Immature natural killer cell (primary cell): ENCODE results near the gene NFATC2. TPM values are rescaled to one million over a fixed set of nuclear protein-coding genes. Genes with fewer than 3 reads are reported as not detected.
A peak's percentile ranks its signal among the peaks of the same experiment; 100 is the strongest.

Experiments used
- DNase-seq, 3 donors: peaks; one replicate each; pipeline ENCODE4 v3.0.0; 2022; ENCODE audit warnings: mixed read lengths in 1 of 3
- H3K27ac Mint-ChIP-seq, 6 donors: one replicate each; pipeline ENCODE4 v1.8.0; 2020; ENCODE audit warnings: mixed read lengths in 6 of 6, mild to moderate bottlenecking in 5 of 6, inconsistent platforms in 4 of 6, moderate library complexity in 3 of 6
- H3K27me3 Mint-ChIP-seq, 3 donors: one replicate each; pipeline ENCODE4 v1.8.0; 2020 to 2021; ENCODE audit warnings: low read depth in 3 of 3, mild to moderate bottlenecking in 3 of 3, mixed read lengths in 3 of 3, moderate library complexity in 3 of 3, inconsistent platforms in 1 of 3
- H3K36me3 Mint-ChIP-seq, 3 donors: one replicate each; pipeline ENCODE4 v1.8.0; 2020; ENCODE audit warnings: mixed read lengths in 3 of 3, inconsistent platforms in 2 of 3, mild to moderate bottlenecking in 2 of 3
- H3K4me1 Mint-ChIP-seq, 2 donors: one replicate each; pipeline ENCODE4 v1.8.0; 2020; ENCODE audit warnings: inconsistent platforms in 2 of 2, mild to moderate bottlenecking in 2 of 2, mixed read lengths in 2 of 2, moderate library complexity in 1 of 2
- H3K4me3 Mint-ChIP-seq, 5 donors: one replicate each; pipeline ENCODE4 v1.8.0; 2020; ENCODE audit warnings: mild to moderate bottlenecking in 5 of 5, mixed read lengths in 5 of 5, inconsistent platforms in 3 of 5, moderate library complexity in 3 of 5
- H3K9me3 Mint-ChIP-seq, 6 donors: one replicate each; pipeline ENCODE4 v1.8.0; 2020; ENCODE audit warnings: mild to moderate bottlenecking in 6 of 6, mixed read lengths in 6 of 6, inconsistent platforms in 4 of 6, moderate library complexity in 3 of 6
- polyA plus RNA-seq, 3 donors: library from polyadenylated mRNA; unstranded; fragments of 300-500 nt; fragmentation: Illumina TruSeq; gene quantifications; one replicate each; pipeline ENCODE4 v1.2.3, GENCODE V29; 2021

NFATC2 gene
- polyA plus RNA-seq, 3 donors from 2014 or later, result 14.5 to 101 (median 21.3) TPM

DNA sequence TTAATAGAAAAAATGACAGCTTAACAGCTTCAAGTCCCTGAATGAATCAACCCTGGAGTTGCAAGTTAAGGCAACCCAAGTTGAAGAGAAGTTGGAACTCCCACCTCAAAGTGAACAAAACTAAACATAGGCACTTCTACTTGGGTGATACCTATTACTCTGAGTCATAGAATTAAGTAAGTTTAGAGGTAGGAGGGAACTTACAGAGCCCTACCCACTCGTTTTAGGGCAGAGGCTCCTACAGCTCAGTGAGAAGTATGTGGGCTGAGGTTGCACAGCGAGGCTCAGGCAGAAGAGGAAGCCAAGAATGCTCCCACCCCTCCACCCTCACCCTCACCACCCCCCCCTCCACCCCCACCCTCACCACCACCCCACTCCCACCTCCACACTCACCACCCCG is 42.2 kb downstream of the NFATC2 start:
- Mint-ChIP-seq H3K36me3 (peaks cover 18 to 32% (median 20%) of the 10 kb centered on the region in 3 donors), H3K27ac (peak overlapping the region; percentile 97 to 100 (median 100)), H3K4me1 (peaks cover 96 to 98% of the 10 kb centered on the region in 2 donors), H3K9me3 (no peaks in the 10 kb centered on the region), H3K4me3 (peak overlapping the region; percentile 67 to 95 (median 82)), H3K27me3 (peaks cover 20 to 34% (median 22%) of the 10 kb centered on the region in 3 donors)
- DNase-seq, result peak; percentile 78 to 82 (median 82)

DNA sequence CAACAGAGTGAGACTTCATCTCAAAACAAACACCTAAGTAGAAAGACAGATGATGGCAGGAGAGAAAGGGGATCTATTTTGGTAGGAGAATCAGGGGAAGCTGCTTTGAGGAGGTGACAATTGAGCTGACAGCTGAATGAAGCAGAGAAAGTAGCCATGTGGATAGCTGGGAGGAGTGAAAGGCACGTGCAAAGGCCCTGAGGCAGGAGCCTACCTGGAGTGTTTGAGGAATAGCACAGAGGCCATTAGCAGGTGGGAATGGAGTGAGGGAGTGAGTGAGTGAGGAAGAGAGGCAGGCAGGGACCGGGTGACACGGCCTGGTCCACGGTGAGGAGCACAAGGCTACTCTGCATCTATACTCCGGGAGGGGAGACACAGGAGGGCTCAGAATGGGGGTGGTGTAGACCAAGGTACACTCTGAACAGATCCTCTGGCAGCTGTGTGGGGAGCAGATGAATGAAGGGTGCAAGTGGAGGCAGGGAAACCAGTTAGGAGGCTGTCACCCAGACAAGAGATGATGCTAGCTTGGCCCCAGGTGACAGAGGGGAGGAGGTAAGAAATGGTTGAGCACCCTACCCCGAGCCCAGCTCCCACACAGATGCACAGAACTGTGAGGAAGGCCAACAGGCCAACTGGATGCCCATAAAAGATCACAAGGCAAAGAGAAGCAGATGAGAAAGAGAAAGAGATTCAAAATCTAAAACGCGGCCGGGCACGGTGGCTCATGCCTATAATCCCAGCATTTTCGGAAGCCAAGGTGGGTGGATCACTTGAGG is 43.6 kb downstream of the NFATC2 start:
- Mint-ChIP-seq H3K9me3 (no peaks in the 10 kb centered on the region), H3K4me3 (peak overlapping the region; percentile 76 to 95 (median 82)), H3K36me3 (peaks cover 17 to 25% (median 17%) of the 10 kb centered on the region in 3 donors), H3K4me1 (peaks cover 98 to 99% of the 10 kb centered on the region in 2 donors), H3K27me3 (peaks cover 21 to 38% (median 24%) of the 10 kb centered on the region in 3 donors), H3K27ac (peak overlapping the region; percentile 97 to 100 (median 100))
- no peak for DNase-seq

DNA sequence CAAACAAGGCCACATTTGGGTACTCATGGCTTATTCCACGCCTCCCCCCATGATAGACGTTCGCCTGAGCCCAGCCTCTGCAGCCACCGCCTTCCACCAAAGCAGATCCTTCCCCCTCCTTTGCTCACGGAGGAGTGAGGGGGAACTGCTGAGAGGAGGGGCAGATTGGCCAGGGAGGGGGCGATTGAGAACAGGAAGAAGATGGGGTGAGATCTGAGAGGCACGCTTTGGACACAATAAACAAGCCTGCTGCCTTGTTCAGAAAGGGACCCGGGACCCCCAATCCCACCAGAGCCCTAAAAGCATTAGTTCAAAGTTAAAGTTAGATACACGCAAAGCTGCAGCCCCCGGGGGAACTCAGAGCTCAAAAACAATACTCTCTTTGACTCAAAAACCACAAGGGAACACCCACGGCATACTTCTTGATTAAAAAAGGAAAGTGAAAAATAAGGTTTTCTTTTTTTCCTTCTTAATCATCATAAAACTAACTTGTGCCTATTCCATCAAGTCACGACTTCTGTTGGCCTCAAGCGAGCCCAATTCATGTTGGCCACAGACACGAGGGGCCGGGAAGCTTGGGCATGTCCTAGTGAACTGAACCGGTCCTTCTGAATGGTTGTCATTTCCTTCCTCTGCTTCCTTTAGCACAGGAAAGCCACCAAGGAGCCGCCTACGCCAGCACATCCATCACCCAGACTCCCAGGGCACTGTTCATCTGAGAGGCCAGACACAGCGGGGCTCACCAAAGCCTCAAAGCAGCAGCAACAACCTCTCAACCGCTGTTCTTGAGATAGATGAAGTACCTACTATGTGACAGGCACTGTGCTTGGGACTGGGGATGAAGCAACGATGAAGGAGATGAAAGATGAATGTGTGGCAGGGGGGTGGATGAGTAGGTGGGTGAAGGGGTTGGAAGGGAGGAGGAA is 44.7 kb downstream of the NFATC2 start:
- H3K4me1 Mint-ChIP-seq, result peaks cover 98 to 100% of the 10 kb centered on the region in 2 donors
- peak overlapping the region; percentile 76 to 95 (median 82) for H3K4me3 Mint-ChIP-seq
- peaks cover 21 to 42% (median 24%) of the 10 kb centered on the region in 3 donors for H3K27me3 Mint-ChIP-seq
- H3K9me3 Mint-ChIP-seq, result no peaks in the 10 kb centered on the region
- peak overlapping the region; percentile 97 to 100 (median 100) for H3K27ac Mint-ChIP-seq
- DNase-seq, result peak; percentile 79 to 85 (median 84)
- peaks cover 11 to 21% (median 19%) of the 10 kb centered on the region in 3 donors for H3K36me3 Mint-ChIP-seq

DNA sequence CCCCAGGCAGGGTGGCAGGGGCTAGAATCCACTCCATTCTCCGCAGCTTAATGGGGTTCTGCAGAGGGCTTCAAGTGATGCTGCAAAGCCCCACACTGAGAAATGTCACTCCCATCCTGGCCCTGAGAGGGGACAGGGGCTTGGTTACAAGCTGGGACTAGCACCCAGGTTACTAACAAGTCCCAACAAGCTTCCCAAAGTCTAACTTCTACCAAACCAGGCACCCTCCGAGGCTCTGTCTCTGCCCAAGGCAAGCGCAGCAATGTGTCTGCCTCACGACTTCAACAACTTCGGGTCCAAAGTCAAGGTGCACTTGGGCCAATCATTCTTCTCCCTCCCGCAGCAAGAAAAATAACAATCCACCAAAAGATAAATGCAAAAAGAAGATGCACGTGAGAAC is 45.6 kb downstream of the NFATC2 start:
- H3K9me3 Mint-ChIP-seq, result no peaks in the 10 kb centered on the region
- DNase-seq, result no peak
- peaks cover 98 to 100% of the 10 kb centered on the region in 2 donors for H3K4me1 Mint-ChIP-seq
- peaks cover 11 to 22% (median 18%) of the 10 kb centered on the region in 3 donors for H3K36me3 Mint-ChIP-seq
- peak overlapping the region; percentile 76 to 95 (median 82) for H3K4me3 Mint-ChIP-seq
- H3K27me3 Mint-ChIP-seq, result peaks cover 20 to 42% (median 24%) of the 10 kb centered on the region in 3 donors
- H3K27ac Mint-ChIP-seq, result peak overlapping the region; percentile 97 to 100 (median 100)

DNA sequence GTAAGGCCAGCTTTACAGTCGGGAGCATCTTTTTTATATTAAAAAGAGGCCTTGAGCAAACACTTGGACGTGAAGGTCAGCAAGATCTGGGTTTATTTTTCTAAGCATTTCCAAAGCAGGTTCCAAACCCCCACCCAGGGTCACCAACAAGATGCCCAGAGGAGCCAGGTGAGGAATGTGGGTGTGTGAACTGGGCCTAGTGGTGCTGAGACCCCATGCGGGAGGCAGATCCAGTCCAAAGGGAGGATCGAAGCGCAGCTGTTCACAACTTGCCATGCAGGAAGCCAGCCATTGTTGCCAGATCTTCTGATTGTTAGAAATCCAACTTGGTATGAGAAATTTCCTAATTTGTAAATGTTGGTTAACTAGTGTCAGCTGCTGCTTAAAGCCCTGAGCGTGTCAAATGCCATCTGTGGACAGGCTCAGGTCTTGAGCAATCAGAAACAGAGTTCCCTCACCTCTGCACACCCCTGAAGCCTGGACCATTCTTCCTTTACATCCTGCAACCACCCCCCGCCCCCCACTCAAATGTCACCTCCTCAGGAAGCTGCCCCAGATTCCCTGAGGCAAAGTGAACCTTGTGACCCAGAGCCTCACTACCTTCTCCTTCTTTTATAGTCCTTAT is 46.5 kb downstream of the NFATC2 start:
- Mint-ChIP-seq H3K9me3 (no peaks in the 10 kb centered on the region), H3K27me3 (peaks cover 20 to 43% (median 20%) of the 10 kb centered on the region in 3 donors), H3K27ac (peak overlapping the region; percentile 97 to 100 (median 100)), H3K4me1 (peaks cover 98 to 100% of the 10 kb centered on the region in 2 donors), H3K4me3 (peak overlapping the region; percentile 82 to 95 (median 90)), H3K36me3 (peaks cover 11 to 24% (median 24%) of the 10 kb centered on the region in 3 donors)
- DNase-seq, result no peak

DNA sequence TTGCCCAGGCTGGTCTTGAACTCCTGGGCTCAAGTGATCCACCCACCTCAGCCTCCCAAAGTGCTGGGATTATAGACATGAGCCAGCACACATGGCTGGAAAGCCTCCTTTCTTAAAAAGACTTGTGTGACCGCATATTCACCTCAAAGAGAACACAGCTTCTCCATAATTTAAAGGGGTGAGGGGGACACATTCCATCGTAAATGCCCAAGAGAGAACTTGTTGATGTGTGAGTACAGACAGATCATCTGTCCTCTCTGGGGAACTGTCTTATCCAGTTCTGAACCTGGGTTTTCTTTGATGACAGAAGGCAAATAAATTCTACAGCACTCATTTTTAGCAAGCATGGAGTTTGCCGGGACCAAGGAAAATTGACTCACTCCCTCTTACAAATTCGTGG is 47.2 kb downstream of the NFATC2 start:
- peaks cover 100% of the 10 kb centered on the region in 2 donors for H3K4me1 Mint-ChIP-seq
- no peaks in the 10 kb centered on the region for H3K9me3 Mint-ChIP-seq
- H3K36me3 Mint-ChIP-seq, result peaks cover 11 to 26% (median 25%) of the 10 kb centered on the region in 3 donors
- no peak for DNase-seq
- H3K27me3 Mint-ChIP-seq, result peaks cover 17 to 40% (median 17%) of the 10 kb centered on the region in 3 donors
- peak overlapping the region; percentile 97 to 100 (median 100) for H3K27ac Mint-ChIP-seq
- H3K4me3 Mint-ChIP-seq, result peak overlapping the region; percentile 82 to 95 (median 90)

DNA sequence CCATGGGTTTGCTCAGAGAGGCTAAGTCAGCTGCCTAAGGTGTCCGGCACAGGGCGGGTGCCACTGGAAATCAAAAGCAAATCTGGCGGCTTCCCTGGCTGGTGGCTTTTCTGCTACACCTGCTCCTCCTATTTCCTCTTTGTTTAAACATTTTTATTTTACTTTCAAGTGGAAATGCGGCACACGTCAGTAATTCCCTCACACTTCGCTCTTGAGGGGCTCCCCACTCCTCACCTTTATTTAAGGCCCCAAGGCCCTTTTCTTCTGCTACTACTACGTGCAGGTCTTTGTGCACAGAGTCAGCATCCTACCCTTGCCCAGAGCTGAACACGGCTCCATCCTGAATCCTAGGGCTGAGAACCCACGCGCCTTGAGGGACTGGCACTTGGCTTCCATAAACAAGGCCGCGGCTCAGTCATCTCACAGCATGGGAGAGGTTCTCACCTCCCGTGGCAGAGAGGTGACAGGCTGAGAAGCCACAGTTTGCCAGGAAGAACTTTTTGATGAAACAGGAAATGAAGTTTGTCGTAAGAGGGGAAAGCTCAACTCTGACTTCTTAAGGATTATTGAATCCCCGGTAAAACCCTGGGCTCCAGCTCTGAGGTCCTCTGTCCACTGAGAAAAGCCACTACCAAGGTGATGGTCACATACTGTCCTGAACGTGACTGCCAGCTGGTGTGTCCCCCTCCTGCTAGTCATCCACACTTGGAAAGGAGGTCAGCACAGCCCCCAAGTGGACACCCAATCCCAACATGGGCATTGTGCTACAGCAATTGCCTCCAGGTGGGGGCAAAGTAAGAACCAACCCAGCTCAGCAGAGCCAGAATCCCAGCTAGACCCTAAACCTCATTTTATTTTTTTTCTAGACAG is 48.0 kb downstream of the NFATC2 start:
- Mint-ChIP-seq H3K4me3 (peak overlapping the region; percentile 82 to 95 (median 90)), H3K27ac (peak overlapping the region; percentile 97 to 100 (median 100)), H3K36me3 (peaks cover 11 to 32% (median 24%) of the 10 kb centered on the region in 3 donors), H3K27me3 (peaks cover 13 to 37% (median 17%) of the 10 kb centered on the region in 3 donors), H3K4me1 (peaks cover 100% of the 10 kb centered on the region in 2 donors), H3K9me3 (no peaks in the 10 kb centered on the region)
- peak; percentile 67 to 80 (median 76) for DNase-seq

DNA sequence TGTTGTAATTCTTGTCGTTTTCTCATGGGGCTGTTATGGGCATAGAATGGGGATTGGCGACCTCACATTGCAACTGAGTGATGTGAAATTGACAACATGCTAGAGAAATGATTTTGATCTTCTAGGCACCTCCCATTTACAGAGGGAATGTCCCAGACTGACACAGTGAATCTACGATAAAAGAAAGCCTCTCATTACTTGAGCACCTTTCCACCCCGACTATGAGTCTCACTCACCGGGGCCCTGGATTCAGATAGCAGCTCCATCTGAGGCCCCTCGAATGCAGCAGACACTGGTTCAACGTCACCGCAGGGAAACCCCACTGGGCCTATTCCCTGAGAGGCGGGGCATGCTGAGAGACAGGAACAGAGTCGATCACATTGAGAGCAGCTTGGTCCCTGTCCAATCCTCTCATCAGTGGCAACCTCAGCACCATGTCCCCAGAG is 49.1 kb downstream of the NFATC2 start:
- Mint-ChIP-seq H3K36me3 (peaks cover 4 to 25% (median 24%) of the 10 kb centered on the region in 3 donors), H3K4me1 (peaks cover 100% of the 10 kb centered on the region in 2 donors), H3K27me3 (peaks cover 9 to 37% (median 14%) of the 10 kb centered on the region in 3 donors), H3K27ac (peak overlapping the region; percentile 97 to 100 (median 100)), H3K9me3 (no peaks in the 10 kb centered on the region), H3K4me3 (peak overlapping the region; percentile 82 to 95 (median 90))
- DNase-seq, result peak in 1 of 3 donors; percentile 38

DNA sequence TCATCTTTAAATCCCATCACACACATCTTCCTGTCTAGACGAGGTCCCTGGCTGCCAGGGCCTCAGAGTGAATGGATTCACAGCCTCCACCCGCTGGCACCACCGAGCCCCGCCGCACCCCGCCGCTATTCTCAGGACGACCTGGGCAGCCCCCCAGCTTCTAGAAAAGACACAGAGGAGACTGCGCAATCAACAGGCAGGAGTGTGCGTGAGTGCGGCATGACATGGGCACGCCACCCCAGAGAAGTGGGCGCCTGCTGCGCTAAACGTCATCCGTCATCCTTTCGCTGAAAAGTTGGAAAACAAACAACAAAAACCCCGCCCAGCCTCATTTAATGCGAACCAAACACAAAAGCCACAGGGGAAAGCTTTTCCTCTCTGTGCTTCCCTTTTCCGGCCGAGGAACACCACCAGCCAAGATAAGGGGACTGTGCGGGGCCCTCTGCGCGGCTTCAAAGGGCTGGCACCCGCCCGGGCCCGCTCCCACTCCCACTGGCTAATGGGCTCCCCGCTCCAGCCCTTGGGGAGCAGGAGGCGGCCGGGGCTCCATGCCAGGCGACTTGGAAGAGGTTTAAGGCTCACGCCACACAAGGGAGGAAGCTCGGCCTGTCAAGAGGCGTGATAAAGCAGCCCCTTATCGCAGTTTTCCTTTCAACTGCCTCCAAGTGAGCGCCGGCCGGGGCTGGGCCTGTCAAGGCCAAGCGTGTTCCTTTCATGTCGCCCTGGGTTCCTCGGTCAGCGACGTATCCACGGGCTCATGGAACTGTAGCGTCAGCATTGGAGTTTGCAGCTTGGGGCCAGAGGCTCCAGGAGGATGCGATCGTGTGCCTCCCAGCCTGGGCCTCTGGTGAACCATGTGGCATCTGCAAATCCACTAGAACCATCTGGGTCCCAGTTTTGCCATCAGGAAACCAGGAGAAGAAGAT is 50.1 kb downstream of the NFATC2 start:
- H3K9me3 Mint-ChIP-seq, result no peaks in the 10 kb centered on the region
- DNase-seq, result peak in 1 of 3 donors; percentile 31
- peaks cover 3 to 29% (median 7%) of the 10 kb centered on the region in 3 donors for H3K27me3 Mint-ChIP-seq
- peak overlapping the region; percentile 97 to 100 (median 100) for H3K27ac Mint-ChIP-seq
- peak overlapping the region; percentile 77 to 95 (median 90) for H3K4me3 Mint-ChIP-seq
- peaks cover 100% of the 10 kb centered on the region in 2 donors for H3K4me1 Mint-ChIP-seq
- peaks cover 4 to 25% (median 19%) of the 10 kb centered on the region in 3 donors for H3K36me3 Mint-ChIP-seq

DNA sequence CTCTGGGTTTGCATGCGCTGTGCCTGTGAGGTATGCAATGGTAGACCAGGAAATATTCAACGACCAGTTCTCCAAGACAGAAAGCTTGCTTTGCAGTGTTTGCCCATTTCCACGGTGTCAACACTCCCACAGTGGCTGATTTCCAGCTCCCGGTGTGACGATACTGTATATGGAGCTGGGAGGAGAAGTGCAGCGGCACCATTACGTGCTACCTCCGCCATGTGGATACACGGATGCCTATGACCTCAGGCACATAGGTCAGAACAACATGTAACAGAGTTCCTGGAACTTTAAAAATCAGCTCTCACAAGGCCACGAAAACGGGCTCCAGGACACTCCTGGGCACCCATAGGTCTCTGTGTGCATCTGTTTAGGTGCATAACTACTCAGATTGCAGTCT is 51.1 kb downstream of the NFATC2 start:
- DNase-seq, result no peak
- peak overlapping the region; percentile 71 to 92 (median 82) for H3K4me3 Mint-ChIP-seq

DNA sequence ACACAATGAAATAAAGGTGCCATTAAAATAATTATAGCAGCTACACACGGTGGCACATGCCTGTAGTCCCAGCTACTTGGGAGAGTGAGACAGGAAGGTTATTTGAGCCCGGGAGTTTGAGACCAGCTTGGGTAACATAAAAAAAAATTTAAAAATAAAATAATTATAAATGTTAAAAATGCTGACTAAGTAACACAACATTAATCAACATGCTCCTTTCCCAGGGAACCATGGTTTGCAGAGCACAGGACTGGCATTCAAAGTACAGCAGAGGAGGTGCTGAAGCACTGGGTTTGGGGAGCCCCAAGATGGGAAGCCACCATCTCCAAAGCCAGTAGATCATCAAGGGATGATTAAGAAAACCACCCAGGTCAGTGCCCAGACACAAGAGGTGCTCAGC is 51.9 kb downstream of the NFATC2 start:
- H3K9me3 Mint-ChIP-seq, result no peaks in the 10 kb centered on the region
- peaks cover 11 to 42% (median 30%) of the 10 kb centered on the region in 3 donors for H3K36me3 Mint-ChIP-seq
- no peak for DNase-seq
- peaks cover 3 to 19% (median 5%) of the 10 kb centered on the region in 3 donors for H3K27me3 Mint-ChIP-seq
- H3K4me1 Mint-ChIP-seq, result peaks cover 97 to 100% of the 10 kb centered on the region in 2 donors
- H3K27ac Mint-ChIP-seq, result peak overlapping the region; percentile 94 to 100 (median 98)
- H3K4me3 Mint-ChIP-seq, result peak overlapping the region in 4 of 5 donors; percentile 18 to 82 (median 34)

More for the DNA sequence above, 51.1 kb downstream of the NFATC2 start:
- Mint-ChIP-seq H3K27ac (peak overlapping the region; percentile 94 to 100 (median 98)), H3K9me3 (no peaks in the 10 kb centered on the region), H3K27me3 (peaks cover 3 to 19% (median 3%) of the 10 kb centered on the region in 3 donors), H3K4me1 (peaks cover 97 to 100% of the 10 kb centered on the region in 2 donors), H3K36me3 (peaks cover 8 to 35% (median 24%) of the 10 kb centered on the region in 3 donors)
